Measurements from ENCODE around the gene COG4.

- TF ChIP-seq POLR2AphosphoS5 (IDR thresholded peaks at IDR 0.05): no peak
- no peak for TF ChIP-seq CTCF (IDR thresholded peaks at IDR 0.05 in 8 of 11, conservative IDR thresholded peaks at IDR 0.05 in 3 of 11)
Observed at GRCh38 chr16:70556063-70556462, 32.7 kb upstream of the COG4 start.
